OCI-LY1 (cell line): ENCODE measurements around the gene KRTAP4-5.

ENCODE experiments used
- CTCF ChIP-seq: fragments of 200-600 bp; sonication (generic), shearing (Covaris generic); IDR thresholded peaks from 2 replicates; pipeline ENCODE4 v1.5.1; 2017; ENCODE audit warnings: mild to moderate bottlenecking, antibody characterized with exemption, low read length, moderate library complexity, mixed read lengths
- EZH2 ChIP-seq: fragments of 200-600 bp; sonication (generic), shearing (Covaris generic); IDR thresholded peaks from 2 replicates; pipeline ENCODE4 v1.8.0; 2017; ENCODE audit warnings: borderline replicate concordance, mixed run types, mild to moderate bottlenecking, antibody characterized with exemption, low read length, moderate library complexity, mixed read lengths

- no peak for TF ChIP-seq CTCF
- no peak for TF ChIP-seq EZH2
Observed at GRCh38 chr17:41140360-41141131, 9.1 kb downstream of the KRTAP4-5 start, which contains the start of gene KRTAP4-6.
